Mesothelial cell of epicardium (in vitro differentiated cells): ENCODE data around the gene DARS1. TPM values are rescaled to one million over a fixed set of nuclear protein-coding genes. Genes with fewer than 3 reads are reported as not detected.

ENCODE experiments used
- DNase-seq, 2 experiments: peaks; one replicate each; pipeline ENCODE4 v3.0.0; 2021; ENCODE audit warnings: low spot score in 2 of 2; ENCODE audit not compliant: unreplicated experiment in 2 of 2
- H3K27ac Mint-ChIP-seq: 2 replicates; pipeline ENCODE4 v1.8.0; 2021; ENCODE audit warnings: mixed read lengths
- H3K27me3 Mint-ChIP-seq: 2 replicates; pipeline ENCODE4 v1.8.0; 2021; ENCODE audit warnings: low read depth, mixed read lengths
- H3K36me3 Mint-ChIP-seq: 2 replicates; pipeline ENCODE4 v1.8.0; 2021; ENCODE audit warnings: mixed read lengths
- H3K4me1 Mint-ChIP-seq: 2 replicates; pipeline ENCODE4 v1.8.0; 2021; ENCODE audit warnings: mixed read lengths
- H3K4me3 Mint-ChIP-seq: 2 replicates; pipeline ENCODE4 v1.8.0; 2021; ENCODE audit warnings: mild to moderate bottlenecking, moderate library complexity, mixed read lengths
- H3K9me3 Mint-ChIP-seq: 2 replicates; pipeline ENCODE4 v1.8.0; 2021; ENCODE audit warnings: mixed read lengths
- CTCF ChIP-seq: fragments of 200-600 bp; sonication (generic); IDR thresholded peaks from one replicate; pipeline ENCODE4 v1.5.0; 2021; ENCODE audit warnings: antibody characterized with exemption; ENCODE audit not compliant: unreplicated experiment
- total RNA-seq: library from RNA; stranded (reverse); gene quantifications from 3 replicates; pipeline ENCODE4 v1.2.1, GENCODE V29; 2021

The DARS1 gene
- total RNA-seq, 1 donor from 2014 or later: 82.6 TPM

- H3K27ac Mint-ChIP-seq: no peak overlapping the region
- H3K4me1 Mint-ChIP-seq: peaks cover 6% of the 10 kb centered on the region
- H3K27me3 Mint-ChIP-seq: no peaks in the 10 kb centered on the region
- no peaks in the 10 kb centered on the region for H3K36me3 Mint-ChIP-seq
- H3K9me3 Mint-ChIP-seq: no peaks in the 10 kb centered on the region
- TF ChIP-seq CTCF: no peak
- DNase-seq: no peak
- H3K4me3 Mint-ChIP-seq: no peak overlapping the region
Observed at GRCh38 chr2:136016427-136016826, 31.0 kb upstream of the DARS1 start.

DNA sequence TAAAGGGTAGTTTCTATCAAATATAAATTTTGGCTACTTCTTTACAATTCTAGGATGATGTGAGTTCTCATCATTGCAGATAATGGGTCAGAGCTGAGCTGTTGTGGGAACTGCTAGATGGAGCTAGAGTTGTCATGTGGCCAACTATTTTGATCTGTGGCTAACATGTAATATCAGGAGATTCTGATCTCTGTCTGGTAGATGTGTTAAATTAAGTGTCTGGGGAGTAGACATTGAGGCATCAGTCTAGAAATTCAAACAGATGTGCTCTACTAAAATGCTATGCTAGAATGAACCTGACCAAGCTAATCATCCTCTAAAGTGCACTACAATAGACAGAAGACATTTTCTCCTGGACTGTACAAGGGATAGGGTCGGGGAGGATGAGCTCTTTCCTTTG lies 30.3 kb upstream of the DARS1 start:
- no peaks in the 10 kb centered on the region for H3K27me3 Mint-ChIP-seq
- H3K4me1 Mint-ChIP-seq: peaks cover 6% of the 10 kb centered on the region
- no peak overlapping the region for H3K27ac Mint-ChIP-seq
- TF ChIP-seq CTCF: no peak
- H3K9me3 Mint-ChIP-seq: no peaks in the 10 kb centered on the region
- no peak for DNase-seq
- H3K36me3 Mint-ChIP-seq: no peaks in the 10 kb centered on the region
- H3K4me3 Mint-ChIP-seq: no peak overlapping the region

GRCh38 chr2:136014411-136014810 lies 29.0 kb upstream of the DARS1 start:
- H3K27ac Mint-ChIP-seq: no peak overlapping the region
- H3K36me3 Mint-ChIP-seq: no peaks in the 10 kb centered on the region
- H3K4me3 Mint-ChIP-seq: no peak overlapping the region
- TF ChIP-seq CTCF: no peak
- H3K9me3 Mint-ChIP-seq: no peaks in the 10 kb centered on the region
- no peaks in the 10 kb centered on the region for H3K27me3 Mint-ChIP-seq
- no peak for DNase-seq
- peaks cover 6% of the 10 kb centered on the region for H3K4me1 Mint-ChIP-seq

DNA sequence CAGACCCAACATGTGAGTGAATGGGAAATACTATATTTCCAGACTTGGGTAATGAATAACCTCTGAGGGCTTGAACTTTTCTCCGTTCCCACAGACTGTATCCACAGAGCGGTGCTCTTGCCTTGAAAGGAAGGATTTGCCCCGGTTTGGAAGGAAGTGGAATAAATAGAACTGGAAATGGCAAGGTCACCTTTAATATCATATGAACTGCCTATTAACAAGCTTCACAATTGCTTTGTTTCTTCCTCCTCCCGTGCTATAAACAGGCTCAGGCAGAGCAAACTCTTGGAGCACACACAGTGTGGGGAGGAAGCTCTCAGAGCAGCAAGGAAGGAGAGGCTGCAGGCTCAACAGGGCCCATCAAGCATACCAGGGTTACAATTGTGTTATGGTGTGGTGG lies 28.5 kb upstream of the DARS1 start:
- Mint-ChIP-seq H3K27me3 (no peaks in the 10 kb centered on the region), H3K4me3 (no peak overlapping the region), H3K27ac (no peak overlapping the region), H3K36me3 (no peaks in the 10 kb centered on the region), H3K4me1 (peaks cover 6% of the 10 kb centered on the region), H3K9me3 (no peaks in the 10 kb centered on the region)
- DNase-seq: no peak
- TF ChIP-seq CTCF: no peak

- H3K4me3 Mint-ChIP-seq: no peak overlapping the region
- no peaks in the 10 kb centered on the region for H3K9me3 Mint-ChIP-seq
- H3K36me3 Mint-ChIP-seq: no peaks in the 10 kb centered on the region
- no peak overlapping the region for H3K27ac Mint-ChIP-seq
- DNase-seq: no peak
- H3K4me1 Mint-ChIP-seq: peaks cover 6% of the 10 kb centered on the region
- no peak for TF ChIP-seq CTCF
- H3K27me3 Mint-ChIP-seq: no peaks in the 10 kb centered on the region
Observed at GRCh38 chr2:136013136-136013685, 27.8 kb upstream of the DARS1 start.

- Mint-ChIP-seq H3K9me3 (no peaks in the 10 kb centered on the region), H3K36me3 (no peaks in the 10 kb centered on the region), H3K27me3 (no peaks in the 10 kb centered on the region), H3K4me1 (peaks cover 6% of the 10 kb centered on the region), H3K4me3 (no peak overlapping the region), H3K27ac (no peak overlapping the region)
- no peak for DNase-seq
- no peak for TF ChIP-seq CTCF
Observed at GRCh38 chr2:136012315-136012714, 26.9 kb upstream of the DARS1 start.
